SK-N-SH (cell line): Measurements from ENCODE around the gene F2. TPM values are rescaled to one million over a fixed set of nuclear protein-coding genes. Genes with fewer than 3 reads are reported as not detected.
"Not testable (repeated sequence)": the region's sequence is repeated elsewhere in the genome, so short reads cannot be mapped to it uniquely, and the experiment has no call there.

Experiments
- CTCF ChIA-PET: fragments of 300-600, 350-600 bp; formaldehyde crosslinking; extraction: SDS; loops from one replicate; lab custom pipeline; 2021; lab: Yijun Ruan, JAX
- POLR2A ChIA-PET: fragments of 350-600 bp; sonication (Branson Sonifier 250); formaldehyde crosslinking; extraction: SDS; loops from one replicate; lab custom pipeline; 2020; ENCODE audit warnings: antibody characterized with exemption, inconsistent platforms; lab: Yijun Ruan, JAX
- DNase-seq: peaks from one replicate; pipeline ENCODE4 v3.0.0; 2012
- H2AFZ ChIP-seq: fragments of 200-600 bp; sonication (generic); 2 replicates; pipeline ENCODE4 v1.8.1; 2016; ENCODE audit warnings: antibody characterized with exemption, mild to moderate bottlenecking, low read depth
- H3F3A ChIP-seq: fragments of 200-600 bp; sonication (generic); replicated peaks from 2 replicates; pipeline ENCODE3; 2016; ENCODE audit warnings: antibody characterized with exemption, mild to moderate bottlenecking; ENCODE audit not compliant: insufficient read depth
- H3K27ac ChIP-seq, 2 experiments: fragments of 200-500 bp in 1 of 2; fragments of 200-600 bp in 1 of 2; sonication (Bioruptor generic) in 1 of 2; sonication (generic), shearing (Covaris generic) in 1 of 2; 2 replicates each; pipeline versions ENCODE4 v1.5.1 to v1.6.1; 2014 to 2016; ENCODE audit warnings: low read depth in 2 of 2, inconsistent platforms in 1 of 2, low read length in 1 of 2, mild to moderate bottlenecking in 1 of 2, mixed read lengths in 1 of 2
- H3K27me3 ChIP-seq: fragments of 200-600 bp; sonication (generic), shearing (Covaris generic); 2 replicates; pipeline ENCODE4 v1.6.1; 2016; ENCODE audit warnings: mixed run types; ENCODE audit not compliant: insufficient read depth
- H3K36me3 ChIP-seq, 2 experiments: fragments of 200-500 bp in 1 of 2; fragments of 200-600 bp in 1 of 2; sonication (Bioruptor generic) in 1 of 2; sonication (generic) in 1 of 2; replicated peaks in 1 of 2; 2 replicates each; pipeline versions ENCODE3 to v1.5.1; 2014 to 2016; ENCODE audit warnings: low read length in 1 of 2, mild to moderate bottlenecking in 1 of 2; ENCODE audit not compliant: insufficient read depth in 2 of 2, control insufficient read depth in 1 of 2
- H3K4me1 ChIP-seq, 2 experiments: fragments of 200-500 bp in 1 of 2; fragments of 200-600 bp in 1 of 2; sonication (Bioruptor generic) in 1 of 2; sonication (generic), shearing (Covaris generic) in 1 of 2; 2 replicates each; pipeline versions ENCODE4 v1.5.1 to v1.6.1; 2014 to 2016; ENCODE audit warnings: low read depth in 1 of 2, low read length in 1 of 2, mixed run types in 1 of 2; ENCODE audit not compliant: insufficient read depth in 2 of 2, control insufficient read depth in 1 of 2
- H3K4me2 ChIP-seq: fragments of 200-600 bp; sonication (generic), shearing (Covaris generic); 2 replicates; pipeline ENCODE4 v1.6.1; 2017; ENCODE audit warnings: mixed run types
- H3K4me3 ChIP-seq, 2 experiments: fragments of 200-500 bp in 1 of 2; fragments of 200-600 bp in 1 of 2; sonication (Bioruptor generic) in 1 of 2; sonication (generic), shearing (Covaris generic) in 1 of 2; 2 replicates each; pipeline versions ENCODE4 v1.5.1 to v1.8.1; 2014 to 2016; ENCODE audit warnings: low read depth in 2 of 2, inconsistent platforms in 1 of 2, low read length in 1 of 2, mild to moderate bottlenecking in 1 of 2, mixed read lengths in 1 of 2, moderate library complexity in 1 of 2
- H3K79me2 ChIP-seq: fragments of 200-600 bp; sonication (generic); 2 replicates; pipeline ENCODE4 v1.8.1; 2017; ENCODE audit warnings: mild to moderate bottlenecking; ENCODE audit not compliant: insufficient read depth
- H3K9ac ChIP-seq: fragments of 200-600 bp; sonication (generic); 2 replicates; pipeline ENCODE4 v1.6.1; 2017; ENCODE audit warnings: mixed run types
- H3K9me2 ChIP-seq: fragments of 200-600 bp; sonication (generic); 2 replicates; pipeline ENCODE4 v1.6.1; 2017; ENCODE audit warnings: mixed run types
- H3K9me3 ChIP-seq: fragments of 200-600 bp; sonication (generic); 2 replicates; pipeline ENCODE4 v1.6.1; 2017; ENCODE audit warnings: mixed run types, mild to moderate bottlenecking, moderate library complexity
- H4K20me1 ChIP-seq: fragments of 200-600 bp; sonication (generic); 2 replicates; pipeline ENCODE4 v1.6.1; 2017; ENCODE audit warnings: mild to moderate bottlenecking, mixed run types; ENCODE audit not compliant: insufficient read depth
- CHD2 ChIP-seq: fragments of 150-350 bp; IDR thresholded peaks from 2 replicates; pipeline ENCODE4 v1.6.1; 2018; ENCODE audit warnings: low read length; ENCODE audit not compliant: partially characterized antibody
- CTCF ChIP-seq: fragments of 200-600 bp; sonication (generic); IDR thresholded peaks from 2 replicates; pipeline ENCODE4 v1.6.1; 2017; ENCODE audit warnings: antibody characterized with exemption, mild to moderate bottlenecking, moderate library complexity
- EZH2phosphoT487 ChIP-seq: fragments of 200-600 bp; sonication (generic); IDR thresholded peaks from 2 replicates; pipeline ENCODE4 v1.6.1; 2017; ENCODE audit warnings: low read depth, mixed run types, mild to moderate bottlenecking, antibody characterized with exemption, moderate library complexity, borderline replicate concordance
- FOSL2 ChIP-seq: IDR thresholded peaks from 2 replicates; pipeline ENCODE4 v1.4.0; 2012; ENCODE audit warnings: low read depth, mild to moderate bottlenecking, moderate library complexity, borderline replicate concordance
- FOXM1 ChIP-seq: IDR thresholded peaks from 2 replicates; pipeline ENCODE4 v1.4.0; 2012; ENCODE audit warnings: low read depth, mild to moderate bottlenecking
- JUND ChIP-seq: IDR thresholded peaks from 2 replicates; pipeline ENCODE4 v1.4.0; 2012
- MEF2A ChIP-seq: IDR thresholded peaks from 2 replicates; pipeline ENCODE4 v1.4.0; 2012; ENCODE audit warnings: low read depth, borderline replicate concordance
- NFIC ChIP-seq: IDR thresholded peaks from 2 replicates; pipeline ENCODE4 v1.4.0; 2012; ENCODE audit warnings: borderline replicate concordance
- NRF1 ChIP-seq: IDR thresholded peaks from 2 replicates; pipeline ENCODE4 v1.6.1; 2012; ENCODE audit warnings: low read depth, mild to moderate bottlenecking, low read length
- POLR2AphosphoS5 ChIP-seq: IDR thresholded peaks from 2 replicates; pipeline ENCODE4 v1.6.1; 2012; ENCODE audit warnings: low read depth, low read length
- RAD21 ChIP-seq: IDR thresholded peaks from 2 replicates; pipeline ENCODE4 v1.6.1; 2012; ENCODE audit warnings: mild to moderate bottlenecking, low read length
- SIN3A ChIP-seq: IDR thresholded peaks from 2 replicates; pipeline ENCODE4 v1.6.1; 2012; ENCODE audit warnings: low read depth, mild to moderate bottlenecking, low read length, moderate library complexity, borderline replicate concordance
- SMC3 ChIP-seq: IDR thresholded peaks from 2 replicates; pipeline ENCODE4 v1.6.1; 2012; ENCODE audit warnings: low read depth, low read length, improper control_type of control experiment
- TAF1 ChIP-seq: IDR thresholded peaks from 2 replicates; pipeline ENCODE4 v1.6.1; 2012; ENCODE audit warnings: low read depth, mild to moderate bottlenecking, low read length, moderate library complexity, borderline replicate concordance
- USF2 ChIP-seq: fragments of 150-350 bp; IDR thresholded peaks from 2 replicates; pipeline ENCODE4 v1.6.1; 2017; ENCODE audit warnings: antibody characterized with exemption, low read length, low read depth, borderline replicate concordance
- ZBTB33 ChIP-seq: IDR thresholded peaks from 2 replicates; pipeline ENCODE4 v1.4.0; 2012; ENCODE audit warnings: low read depth, borderline replicate concordance
- WGBS: methylation state at CpG from one replicate; pipeline ENCODE4 v1.1.6; 2017; ENCODE audit warnings: low lambda C conversion rate; 5-methylcytosine and 5-hydroxymethylcytosine counted together
- polyA plus RNA-seq, 3 experiments: library from polyadenylated mRNA; depleted of rRNA; stranded (reverse); fragments of >200 nt; gene quantifications; 2 replicates each; pipeline ENCODE4 v1.2.3, GENCODE V29; 2012

The F2 gene
- polyA plus RNA-seq (2012; rRNA removed), result 0.07 TPM in 1 of 2 replicates, not detected in the other
- not detected in 2 replicates for polyA plus RNA-seq (2012; cell fraction: cytosol; rRNA removed)
- polyA plus RNA-seq (2012; cell fraction: nucleus; rRNA removed), result 0.04 TPM in 1 of 2 replicates, not detected in the other

- WGBS, result 82% methylated on average over 2 of the region's 7 CpGs
- H3K4me1 ChIP-seq, result peaks cover 0 to 6% of the 10 kb centered on the region in 2 experiments; a peak in 2 of 4 replicates
- DNase-seq, result no peak
- CTCF ChIA-PET, result interaction anchor here (0.8 kb wide), 1 partner anchor 636 kb away, joined by 3 read pairs; no protein-coding TSS in a partner anchor
- no peaks in the 10 kb centered on the region for H3K27me3 ChIP-seq
- no peak within 1 kb of the TSS for H3K4me2 ChIP-seq
- H3K9me3 ChIP-seq, result no peaks in the 10 kb centered on the region
- H3K9me2 ChIP-seq, result no peaks in the 10 kb centered on the region
- POLR2A ChIA-PET, result interaction anchor here (0.5 kb wide), 1 partner anchor 29 kb away, joined by 3 read pairs; no protein-coding TSS in a partner anchor
- H3K4me3 ChIP-seq, result no peak within 1 kb of the TSS
- H3F3A ChIP-seq, result peaks cover 9% of the 10 kb centered on the region
- peak within 1 kb of the TSS; percentile 65; the same call in 1 of the 2 replicates for H2AFZ ChIP-seq
- H4K20me1 ChIP-seq, result no peaks in the 10 kb centered on the region
- no peak for TF ChIP-seq NFIC
- TF ChIP-seq ZBTB33, result no peak
- TF ChIP-seq SMC3, result no peak
- TF ChIP-seq CHD2, result no peak
- TF ChIP-seq JUND, result no peak
- no peak for TF ChIP-seq NRF1
- no peak for TF ChIP-seq RAD21
- TF ChIP-seq FOXM1, result no peak
- TF ChIP-seq EZH2phosphoT487, result no peak
- no peak for TF ChIP-seq POLR2AphosphoS5
- no peak for TF ChIP-seq SIN3A
- TF ChIP-seq USF2, result no peak
- TF ChIP-seq, all 33 proteins: peak for 0
- H3K9ac ChIP-seq, result no peak within 1 kb of the TSS
- H3K27ac ChIP-seq, result no peak within 1 kb of the TSS
- H3K79me2 ChIP-seq, result no peaks in the 10 kb centered on the region
- no peaks in the 10 kb centered on the region for H3K36me3 ChIP-seq
Observed at GRCh38 chr11:46719048-46719542, at the start of gene F2. Gene F2 (plus strand): TSS chr11:46719213. CDS start chr11:46719236, 23 bp downstream.

- no peaks in the 10 kb centered on the region for H3K27me3 ChIP-seq
- H3K27ac ChIP-seq, result no peak overlapping the region
- no peaks in the 10 kb centered on the region for H3K9me3 ChIP-seq
- 80% methylated on average over 3 of the region's 3 CpGs for WGBS
- no peak overlapping the region for H3K9ac ChIP-seq
- H3F3A ChIP-seq, result peaks cover 3% of the 10 kb centered on the region
- H2AFZ ChIP-seq, result no peak overlapping the region
- peaks cover 0 to 5% of the 10 kb centered on the region in 2 experiments; a peak in 1 of 4 replicates for H3K4me1 ChIP-seq
- no peak overlapping the region for H3K4me2 ChIP-seq
- no peaks in the 10 kb centered on the region for H3K9me2 ChIP-seq
- H3K36me3 ChIP-seq, result peaks cover 39 to 81% of the 10 kb centered on the region in 2 experiments
- POLR2A ChIA-PET, result no interaction called here
- peak; percentile 39 for TF ChIP-seq CTCF
- no peak for TF ChIP-seq EZH2phosphoT487
- no peak for TF ChIP-seq FOSL2
- no peak for TF ChIP-seq MEF2A
- no peak for TF ChIP-seq TAF1
- TF ChIP-seq, all 33 proteins: peak for 1
- Histone ChIP-seq H4K20me1 (no peaks in the 10 kb centered on the region), H3K79me2 (no peaks in the 10 kb centered on the region), H3K4me3 (no peak overlapping the region)
- DNase-seq, result peak; percentile 49
- CTCF ChIA-PET, result interaction anchor here (0.6 to 1.4 kb wide), 2 partner anchors 9 to 98 kb away, joined by 3 to 4 read pairs; no protein-coding TSS in a partner anchor
Observed at GRCh38 chr11:46669711-46670139, 49.3 kb upstream of the F2 start.

GRCh38 chr11:46670521-46670920, 48.5 kb upstream of the F2 start:
- H3K9me3 ChIP-seq, DNase-seq, H3F3A ChIP-seq, H3K4me2 ChIP-seq, H3K9ac ChIP-seq, POLR2A ChIA-PET, H3K79me2 ChIP-seq, H4K20me1 ChIP-seq, H3K27ac ChIP-seq, H2AFZ ChIP-seq, H3K9me2 ChIP-seq, H3K27me3 ChIP-seq, CTCF ChIA-PET, H3K4me3 ChIP-seq: not testable (repeated sequence)
- H3K4me1 ChIP-seq, result peaks cover 0 to 13% of the 10 kb centered on the region in 2 experiments; a peak in 1 of 4 replicates
- peaks cover 34 to 73% of the 10 kb centered on the region in 2 experiments for H3K36me3 ChIP-seq
- 96% methylated on average over 3 of the region's 3 CpGs for WGBS
